Subcutaneous abdominal adipose tissue (tissue), 5 donors: ENCODE results near the gene TNNT3.

Source experiments
- H3K27ac ChIP-seq: one replicate; pipeline ENCODE4 v1.7.0; 2013; ENCODE audit warnings: low read depth, mild to moderate bottlenecking, inconsistent platforms, low read length, moderate library complexity
- H3K27me3 ChIP-seq, 5 donors: one replicate each; pipeline ENCODE4 v1.7.0; 2013; ENCODE audit warnings: low read length in 5 of 5, inconsistent platforms in 1 of 5; ENCODE audit not compliant: control insufficient read depth in 5 of 5, insufficient read depth in 4 of 5
- H3K36me3 ChIP-seq, 5 donors: one replicate each; pipeline ENCODE4 v1.7.0; 2013; ENCODE audit warnings: low read length in 5 of 5; ENCODE audit not compliant: control insufficient read depth in 5 of 5, insufficient read depth in 5 of 5
- H3K4me1 ChIP-seq, 5 donors: one replicate each; pipeline ENCODE4 v1.7.0; 2013; ENCODE audit warnings: low read length in 5 of 5, mild to moderate bottlenecking in 3 of 5, moderate library complexity in 1 of 5; ENCODE audit not compliant: control insufficient read depth in 5 of 5, insufficient read depth in 5 of 5
- H3K4me3 ChIP-seq, 5 donors: one replicate each; pipeline ENCODE4 v1.7.0; 2013; ENCODE audit warnings: low read length in 5 of 5, low read depth in 1 of 5
- H3K9ac ChIP-seq, 5 donors: one replicate each; pipeline ENCODE4 v1.7.0; 2013; ENCODE audit warnings: low read length in 5 of 5, mild to moderate bottlenecking in 4 of 5, moderate library complexity in 3 of 5
- H3K9me3 ChIP-seq, 5 donors: one replicate each; pipeline ENCODE4 v1.7.0; 2013; ENCODE audit warnings: low read length in 5 of 5; ENCODE audit not compliant: control insufficient read depth in 5 of 5
- donor health status: healthy.
- donor health status: healthy.
- donor health status: healthy.
- donor health status: healthy.
- donor health status: healthy.

TNNT3 gene

GRCh38 chr11:1933416-1934334 lies 14.2 kb downstream of the TNNT3 start:
- peaks cover 0 to 19% (median 7%) of the 10 kb centered on the region in 5 donors for H3K27me3 ChIP-seq
- H3K9me3 ChIP-seq: no peaks in the 10 kb centered on the region
- peaks cover 0 to 3% (median 0%) of the 10 kb centered on the region in 5 donors for H3K36me3 ChIP-seq
- H3K9ac ChIP-seq: no peak overlapping the region
- no peak overlapping the region for H3K4me3 ChIP-seq
- peaks cover 1 to 45% (median 39%) of the 10 kb centered on the region in 5 donors for H3K4me1 ChIP-seq
- H3K27ac ChIP-seq: no peak overlapping the region

GRCh38 chr11:1934335-1935155 lies 15.0 kb downstream of the TNNT3 start:
- Histone ChIP-seq H3K4me1 (peaks cover 1 to 42% (median 37%) of the 10 kb centered on the region in 5 donors), H3K9ac (no peak overlapping the region), H3K9me3 (no peaks in the 10 kb centered on the region), H3K27me3 (peaks cover 0 to 16% (median 10%) of the 10 kb centered on the region in 5 donors), H3K27ac (no peak overlapping the region), H3K4me3 (no peak overlapping the region), H3K36me3 (peaks cover 0 to 3% (median 0%) of the 10 kb centered on the region in 5 donors)

GRCh38 chr11:1935156-1936071 lies 15.9 kb downstream of the TNNT3 start:
- Histone ChIP-seq H3K4me1 (peaks cover 9 to 34% (median 29%) of the 10 kb centered on the region in 5 donors), H3K9ac (no peak overlapping the region), H3K36me3 (peaks cover 0 to 3% (median 0%) of the 10 kb centered on the region in 5 donors), H3K27ac (no peak overlapping the region), H3K27me3 (peaks cover 0 to 16% (median 10%) of the 10 kb centered on the region in 5 donors), H3K4me3 (no peak overlapping the region), H3K9me3 (peaks cover 0 to 4% (median 0%) of the 10 kb centered on the region in 5 donors)

- no peak overlapping the region for H3K27ac ChIP-seq
These were observed 16.7 kb downstream of the TNNT3 start for GRCh38 chr11:1936072-1936780.

GRCh38 chr11:1936781-1937615 lies 17.5 kb downstream of the TNNT3 start:
- Histone ChIP-seq H3K4me3 (no peak overlapping the region), H3K4me1 (peaks cover 0 to 19% (median 16%) of the 10 kb centered on the region in 5 donors), H3K27ac (no peak overlapping the region), H3K9ac (no peak overlapping the region), H3K36me3 (peaks cover 0 to 3% (median 0%) of the 10 kb centered on the region in 5 donors), H3K27me3 (peaks cover 0 to 16% (median 10%) of the 10 kb centered on the region in 5 donors), H3K9me3 (peaks cover 0 to 4% (median 0%) of the 10 kb centered on the region in 5 donors)

More at GRCh38 chr11:1936072-1936780, 16.7 kb downstream of the TNNT3 start:
- Histone ChIP-seq H3K27me3 (peaks cover 0 to 16% (median 10%) of the 10 kb centered on the region in 5 donors), H3K4me3 (no peak overlapping the region), H3K9ac (no peak overlapping the region), H3K4me1 (peaks cover 7 to 27% (median 23%) of the 10 kb centered on the region in 5 donors), H3K9me3 (peaks cover 0 to 4% (median 0%) of the 10 kb centered on the region in 5 donors), H3K36me3 (peaks cover 0 to 3% (median 0%) of the 10 kb centered on the region in 5 donors)

- Histone ChIP-seq H3K9me3 (peaks cover 0 to 4% (median 0%) of the 10 kb centered on the region in 5 donors), H3K27ac (no peak overlapping the region), H3K9ac (no peak overlapping the region), H3K36me3 (peaks cover 0 to 3% (median 0%) of the 10 kb centered on the region in 5 donors), H3K27me3 (peaks cover 0 to 16% (median 10%) of the 10 kb centered on the region in 5 donors), H3K4me1 (peaks cover 0 to 22% (median 18%) of the 10 kb centered on the region in 5 donors), H3K4me3 (no peak overlapping the region)
These were observed 18.3 kb downstream of the TNNT3 start for GRCh38 chr11:1937616-1938342.

- no peak overlapping the region for H3K9ac ChIP-seq
- no peak overlapping the region for H3K4me3 ChIP-seq
- H3K4me1 ChIP-seq: peaks cover 0 to 25% (median 19%) of the 10 kb centered on the region in 5 donors
- no peak overlapping the region for H3K27ac ChIP-seq
- H3K9me3 ChIP-seq: peaks cover 0 to 4% (median 0%) of the 10 kb centered on the region in 5 donors
- H3K27me3 ChIP-seq: peaks cover 0 to 14% (median 10%) of the 10 kb centered on the region in 5 donors
- H3K36me3 ChIP-seq: peaks cover 0 to 3% (median 0%) of the 10 kb centered on the region in 5 donors
These were observed 19.0 kb downstream of the TNNT3 start for GRCh38 chr11:1938343-1939005.
